Measurements from ENCODE around the gene SRBD1. TPM values are rescaled to one million over a fixed set of nuclear protein-coding genes. Genes with fewer than 3 reads are reported as not detected.

The SRBD1 gene, protein sequence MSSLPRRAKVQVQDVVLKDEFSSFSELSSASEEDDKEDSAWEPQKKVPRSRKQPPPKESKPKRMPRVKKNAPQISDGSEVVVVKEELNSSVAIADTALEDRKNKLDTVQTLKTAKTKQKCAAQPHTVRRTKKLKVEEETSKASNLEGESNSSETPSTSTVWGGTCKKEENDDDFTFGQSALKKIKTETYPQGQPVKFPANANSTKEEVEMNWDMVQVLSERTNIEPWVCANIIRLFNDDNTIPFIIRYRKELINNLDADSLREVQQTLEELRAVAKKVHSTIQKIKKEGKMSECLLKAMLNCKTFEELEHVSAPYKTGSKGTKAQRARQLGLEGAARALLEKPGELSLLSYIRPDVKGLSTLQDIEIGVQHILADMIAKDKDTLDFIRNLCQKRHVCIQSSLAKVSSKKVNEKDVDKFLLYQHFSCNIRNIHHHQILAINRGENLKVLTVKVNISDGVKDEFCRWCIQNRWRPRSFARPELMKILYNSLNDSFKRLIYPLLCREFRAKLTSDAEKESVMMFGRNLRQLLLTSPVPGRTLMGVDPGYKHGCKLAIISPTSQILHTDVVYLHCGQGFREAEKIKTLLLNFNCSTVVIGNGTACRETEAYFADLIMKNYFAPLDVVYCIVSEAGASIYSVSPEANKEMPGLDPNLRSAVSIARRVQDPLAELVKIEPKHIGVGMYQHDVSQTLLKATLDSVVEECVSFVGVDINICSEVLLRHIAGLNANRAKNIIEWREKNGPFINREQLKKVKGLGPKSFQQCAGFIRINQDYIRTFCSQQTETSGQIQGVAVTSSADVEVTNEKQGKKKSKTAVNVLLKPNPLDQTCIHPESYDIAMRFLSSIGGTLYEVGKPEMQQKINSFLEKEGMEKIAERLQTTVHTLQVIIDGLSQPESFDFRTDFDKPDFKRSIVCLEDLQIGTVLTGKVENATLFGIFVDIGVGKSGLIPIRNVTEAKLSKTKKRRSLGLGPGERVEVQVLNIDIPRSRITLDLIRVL
- total RNA-seq (10 to 100 TPM; 21.0 to 45.7 (median 37.1) TPM), polyA plus RNA-seq (1 to 10 TPM; 4.4 to 7.0 (median 6.2) TPM)
- long read RNA-seq, donor 1 = 0 reads
- long read RNA-seq, donor 2 = 0 reads
- long read RNA-seq, donor 3, partial matches to known transcripts = 0 of 1 reads
- long read RNA-seq, donor 3, other reads (novel, unspliced or antisense) = 0 of 1 reads
- long read RNA-seq, donor 4 = 0 reads
- long read RNA-seq, donor 5, partial matches to known transcripts = 0 of 1 reads
- long read RNA-seq, donor 5, other reads (novel, unspliced or antisense) = 0 of 1 reads
- long read RNA-seq, donor 6 = 0 reads
- long read RNA-seq, donor 7, partial matches to known transcripts = 0 of 2 reads
- long read RNA-seq, donor 7, other reads (novel, unspliced or antisense) = 0 of 2 reads
- long read RNA-seq, donor 8 = 0 reads
- long read RNA-seq, donor 9 = 0 reads
- long read RNA-seq, donor 10 = 0 reads

DNA sequence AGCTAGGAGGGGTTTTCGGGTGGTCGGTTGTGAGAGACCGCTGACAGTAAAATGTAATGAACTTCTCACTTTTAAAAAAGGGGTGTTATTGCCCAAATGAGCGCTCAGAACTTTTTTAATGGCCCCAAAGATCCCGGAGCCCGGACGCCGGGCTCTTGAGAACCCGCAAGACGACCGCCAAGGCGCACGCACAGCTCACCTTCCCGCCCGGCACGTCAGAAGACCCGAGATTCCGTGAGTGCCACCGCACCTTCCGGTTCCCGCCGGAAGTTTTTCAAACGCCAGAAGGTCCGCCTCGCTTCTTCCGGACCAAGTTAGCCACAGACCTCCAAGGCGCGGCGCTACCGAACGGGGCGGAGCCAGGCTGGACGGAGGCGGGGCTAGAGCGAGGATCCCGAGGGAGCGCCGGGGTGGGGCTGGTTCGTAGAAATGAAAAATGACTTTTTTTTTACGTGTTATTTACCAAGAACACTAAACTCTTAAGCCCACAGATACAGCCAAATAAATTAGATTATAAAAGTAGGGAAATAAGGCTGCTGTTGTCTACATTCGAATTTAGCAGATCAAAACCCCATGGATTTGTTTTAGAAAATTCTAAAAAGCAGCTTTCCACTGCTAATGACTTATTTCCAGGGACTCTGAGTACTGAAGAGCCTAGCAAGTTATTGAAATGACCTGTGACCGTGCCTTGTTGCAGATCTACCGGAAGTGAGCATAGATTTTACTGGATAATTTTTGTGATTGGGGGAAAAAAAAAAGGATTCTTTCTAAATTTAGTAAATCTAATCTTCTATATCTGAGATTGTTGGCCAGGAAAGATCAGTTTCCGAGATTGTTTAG is at the start of gene SRBD1:
Gene SRBD1 (minus strand): TSS at position 248 of the 840 bp plus-strand sequence. CDS start 5,826 bp downstream, outside the sequence.
- 2% methylated on average over 41 to 44 of the region's 44 CpGs for WGBS, 5 donors
- Histone ChIP-seq H3K4me1 (peaks cover 11 to 35% (median 28%) of the 10 kb centered on the region in 4 donors), H3K4me3 (peak within 1 kb of the TSS; percentile 64 to 85 (median 67)), H3K36me3 (no peaks in the 10 kb centered on the region), H3K27ac (peak within 1 kb of the TSS; percentile 91 to 96 (median 94)), H3K27me3 (no peaks in the 10 kb centered on the region), H3K9me3 (no peaks in the 10 kb centered on the region)
- TF ChIP-seq POLR2A (IDR thresholded peaks at IDR 0.05) (no peak), POLR2AphosphoS5 (IDR thresholded peaks at IDR 0.05) (peak; percentile 88 to 94 (median 89))
- intact Hi-C loops (cut with DNase I; ENCODE audit: low total_unique reads) = no loop called here
- DNase-seq = peak; percentile 96 to 98

DNA sequence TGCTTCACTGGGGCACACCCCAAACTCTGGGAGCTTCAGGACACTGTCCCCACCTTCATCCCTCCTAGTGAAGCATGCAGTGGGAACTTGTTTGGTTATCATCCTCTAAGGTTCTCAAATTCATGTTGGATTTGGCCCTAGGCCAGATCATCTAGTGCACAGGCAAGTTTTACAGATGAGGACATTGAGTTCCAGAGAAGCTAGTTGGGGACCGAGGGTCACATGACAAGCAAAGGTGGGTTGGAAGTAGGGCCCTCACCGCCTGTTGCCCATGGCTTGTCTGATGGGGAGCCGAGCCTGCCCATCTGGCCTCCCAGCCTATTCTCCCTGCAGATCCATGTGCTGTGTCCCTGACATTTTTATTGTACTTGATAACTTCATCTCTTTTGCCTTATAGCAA is 43.2 kb upstream of the SRBD1 start:
- Histone ChIP-seq H3K9me3 (no peaks in the 10 kb centered on the region), H3K36me3 (no peaks in the 10 kb centered on the region), H3K4me3 (peak overlapping the region in 1 of 4 donors; percentile 3), H3K27me3 (no peaks in the 10 kb centered on the region), H3K27ac (no peak overlapping the region), H3K4me1 (peaks cover 20 to 52% (median 27%) of the 10 kb centered on the region in 4 donors)
- intact Hi-C loops (cut with DNase I; ENCODE audit: low total_unique reads) = no loop called here
- DNase-seq = peak; percentile 33 to 38
- 71 to 89% (median 80%) methylated on average over 3 of the region's 3 CpGs for WGBS, 5 donors
- TF ChIP-seq POLR2A (IDR thresholded peaks at IDR 0.05) (no peak), EP300 (IDR thresholded peaks at IDR 0.05) (no peak), POLR2AphosphoS5 (IDR thresholded peaks at IDR 0.05) (no peak)
- TF ChIP-seq, protein P1, sequence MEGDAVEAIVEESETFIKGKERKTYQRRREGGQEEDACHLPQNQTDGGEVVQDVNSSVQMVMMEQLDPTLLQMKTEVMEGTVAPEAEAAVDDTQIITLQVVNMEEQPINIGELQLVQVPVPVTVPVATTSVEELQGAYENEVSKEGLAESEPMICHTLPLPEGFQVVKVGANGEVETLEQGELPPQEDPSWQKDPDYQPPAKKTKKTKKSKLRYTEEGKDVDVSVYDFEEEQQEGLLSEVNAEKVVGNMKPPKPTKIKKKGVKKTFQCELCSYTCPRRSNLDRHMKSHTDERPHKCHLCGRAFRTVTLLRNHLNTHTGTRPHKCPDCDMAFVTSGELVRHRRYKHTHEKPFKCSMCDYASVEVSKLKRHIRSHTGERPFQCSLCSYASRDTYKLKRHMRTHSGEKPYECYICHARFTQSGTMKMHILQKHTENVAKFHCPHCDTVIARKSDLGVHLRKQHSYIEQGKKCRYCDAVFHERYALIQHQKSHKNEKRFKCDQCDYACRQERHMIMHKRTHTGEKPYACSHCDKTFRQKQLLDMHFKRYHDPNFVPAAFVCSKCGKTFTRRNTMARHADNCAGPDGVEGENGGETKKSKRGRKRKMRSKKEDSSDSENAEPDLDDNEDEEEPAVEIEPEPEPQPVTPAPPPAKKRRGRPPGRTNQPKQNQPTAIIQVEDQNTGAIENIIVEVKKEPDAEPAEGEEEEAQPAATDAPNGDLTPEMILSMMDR (IDR thresholded peaks at IDR 0.05) = no peak

DNA sequence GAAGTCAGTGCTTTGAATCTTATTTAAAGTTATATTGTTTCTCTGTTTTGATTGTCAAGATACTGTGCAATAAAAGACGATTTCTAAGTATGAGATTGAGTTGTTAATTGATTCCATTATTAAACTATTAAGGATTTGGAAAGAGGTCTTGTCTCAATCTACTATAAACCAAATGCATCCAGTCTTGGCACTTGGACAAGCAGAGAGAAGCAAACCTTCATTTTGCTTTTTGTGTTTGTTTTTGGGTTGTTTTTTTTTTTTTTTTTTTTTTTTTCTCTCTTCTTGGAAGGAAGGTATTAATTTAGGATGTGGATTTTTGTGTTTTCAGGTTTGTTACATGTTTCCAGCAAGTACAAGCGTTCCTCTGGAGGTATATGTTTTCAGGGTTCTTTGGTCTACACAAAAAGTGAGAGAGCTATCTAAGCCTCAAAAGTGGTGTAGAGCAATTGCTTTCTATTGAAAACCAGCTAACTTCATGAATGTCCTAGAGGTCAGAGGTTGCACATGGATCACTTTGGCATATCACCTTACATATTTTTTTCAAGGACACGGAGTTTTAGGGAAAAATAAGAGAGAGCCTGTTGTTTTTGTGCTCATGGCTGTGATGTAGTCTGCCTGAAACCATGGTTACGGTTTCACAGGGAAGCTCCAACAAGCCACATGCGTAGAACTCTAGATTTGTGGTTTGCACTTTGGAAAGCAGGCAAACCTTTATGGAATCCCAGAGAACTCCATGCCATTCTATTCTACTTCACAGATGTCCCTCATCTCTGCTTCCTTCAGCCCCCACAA is 42.3 kb upstream of the SRBD1 start:
- WGBS, 5 donors = 72 to 82% (median 77%) methylated on average over 5 of the region's 5 CpGs
- no peaks in the 10 kb centered on the region for H3K9me3 ChIP-seq
- peaks cover 20 to 54% (median 32%) of the 10 kb centered on the region in 4 donors for H3K4me1 ChIP-seq
- no peaks in the 10 kb centered on the region for H3K27me3 ChIP-seq
- peak overlapping the region; percentile 76 to 93 (median 86) for H3K4me3 ChIP-seq
- TF ChIP-seq, protein P1 (IDR thresholded peaks at IDR 0.05) = no peak
- TF ChIP-seq EP300 (IDR thresholded peaks at IDR 0.05) (no peak), POLR2A (IDR thresholded peaks at IDR 0.05) (no peak), POLR2AphosphoS5 (IDR thresholded peaks at IDR 0.05) (no peak)
- H3K27ac ChIP-seq = peak overlapping the region in 1 of 5 donors; percentile 99
- peak in 1 of 2 donors; percentile 44 for DNase-seq
- intact Hi-C loops (cut with DNase I; ENCODE audit: low total_unique reads) = no loop called here
- H3K36me3 ChIP-seq = no peaks in the 10 kb centered on the region

Measured in stomach (tissue), 19 donors.